Lower leg skin (tissue), 3 donors: ENCODE data around the gene IFT43.

Experiments used
- POLR2A ChIP-seq, 2 donors: fragments of 450-650 bp; IDR thresholded peaks; one replicate each; pipeline ENCODE4 v1.6.1; 2016 to 2017; ENCODE audit warnings: antibody characterized with exemption in 2 of 2, mild to moderate bottlenecking in 1 of 2, moderate library complexity in 1 of 2
- TF ChIP-seq, protein P1 (sequence below), 3 donors: fragments of 450-650 bp; IDR thresholded peaks; one replicate each; pipeline ENCODE4 v1.5.1; 2016; ENCODE audit warnings: antibody characterized with exemption in 3 of 3, mild to moderate bottlenecking in 3 of 3, moderate library complexity in 2 of 3

DNA sequence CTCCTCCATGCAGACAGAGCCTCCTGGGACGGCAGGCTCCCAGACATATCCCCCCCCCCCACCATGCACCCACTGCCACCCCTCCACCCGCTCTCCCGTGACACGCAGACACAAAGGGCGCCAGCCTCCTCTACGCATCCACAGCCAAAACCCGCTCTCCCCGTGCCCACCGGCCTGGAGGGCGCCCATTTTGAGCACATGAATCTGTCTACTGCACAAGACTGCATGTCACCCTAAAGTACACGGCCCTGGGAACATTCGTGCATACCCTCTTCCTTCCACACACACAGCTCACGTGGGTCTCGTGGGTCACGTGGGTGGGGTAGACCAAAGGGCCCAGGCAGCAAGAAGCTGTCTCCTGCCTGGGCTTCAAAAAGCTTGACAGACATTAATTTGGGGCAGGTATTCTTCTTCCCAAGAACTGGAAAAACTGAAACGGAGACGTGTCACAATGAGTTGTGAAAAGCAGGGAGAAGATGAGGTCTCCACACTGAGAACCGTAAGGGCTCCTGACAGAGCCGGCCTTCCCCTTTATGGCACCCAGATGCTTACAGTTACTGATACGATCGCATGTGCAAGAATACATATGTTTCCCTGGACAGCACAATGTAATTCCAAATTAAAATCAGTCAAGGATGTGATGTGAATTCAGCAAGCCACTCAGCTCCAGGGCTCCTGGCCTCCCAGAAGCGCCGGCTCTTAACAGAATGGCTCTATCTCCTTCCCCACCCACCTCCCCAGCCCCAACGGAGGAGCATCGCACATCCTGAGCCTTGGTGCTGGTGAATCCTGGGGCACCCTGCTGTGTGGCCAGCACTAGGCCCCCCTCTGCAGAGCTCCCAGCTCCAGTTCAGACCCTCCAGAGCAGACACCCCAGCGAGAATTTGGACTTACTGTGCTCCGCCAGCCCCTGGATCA, 5.7 kb upstream of the IFT43 start:
- TF ChIP-seq, protein P1, sequence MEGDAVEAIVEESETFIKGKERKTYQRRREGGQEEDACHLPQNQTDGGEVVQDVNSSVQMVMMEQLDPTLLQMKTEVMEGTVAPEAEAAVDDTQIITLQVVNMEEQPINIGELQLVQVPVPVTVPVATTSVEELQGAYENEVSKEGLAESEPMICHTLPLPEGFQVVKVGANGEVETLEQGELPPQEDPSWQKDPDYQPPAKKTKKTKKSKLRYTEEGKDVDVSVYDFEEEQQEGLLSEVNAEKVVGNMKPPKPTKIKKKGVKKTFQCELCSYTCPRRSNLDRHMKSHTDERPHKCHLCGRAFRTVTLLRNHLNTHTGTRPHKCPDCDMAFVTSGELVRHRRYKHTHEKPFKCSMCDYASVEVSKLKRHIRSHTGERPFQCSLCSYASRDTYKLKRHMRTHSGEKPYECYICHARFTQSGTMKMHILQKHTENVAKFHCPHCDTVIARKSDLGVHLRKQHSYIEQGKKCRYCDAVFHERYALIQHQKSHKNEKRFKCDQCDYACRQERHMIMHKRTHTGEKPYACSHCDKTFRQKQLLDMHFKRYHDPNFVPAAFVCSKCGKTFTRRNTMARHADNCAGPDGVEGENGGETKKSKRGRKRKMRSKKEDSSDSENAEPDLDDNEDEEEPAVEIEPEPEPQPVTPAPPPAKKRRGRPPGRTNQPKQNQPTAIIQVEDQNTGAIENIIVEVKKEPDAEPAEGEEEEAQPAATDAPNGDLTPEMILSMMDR (IDR thresholded peaks at IDR 0.05) = no peak
- no peak for TF ChIP-seq POLR2A (IDR thresholded peaks at IDR 0.05)
